SU-DHL-6 (cell line): Measurements from ENCODE around the gene SLC9A9.

Source experiments
- EZH2phosphoT487 ChIP-seq: fragments of 200-600 bp; sonication (generic), shearing (Covaris generic); conservative IDR thresholded peaks from 2 replicates; pipeline ENCODE4 v1.6.1; 2018; ENCODE audit warnings: mild to moderate bottlenecking, antibody characterized with exemption, low read length, moderate library complexity, mixed read lengths
- TF ChIP-seq, protein P1 (sequence below): fragments of 200-600 bp; sonication (generic); IDR thresholded peaks from one replicate; pipeline ENCODE4 v1.5.1; 2017; ENCODE audit warnings: antibody characterized with exemption, mild to moderate bottlenecking, low read length, moderate library complexity; ENCODE audit not compliant: insufficient read depth, poor library complexity, severe bottlenecking

- TF ChIP-seq, protein P1, sequence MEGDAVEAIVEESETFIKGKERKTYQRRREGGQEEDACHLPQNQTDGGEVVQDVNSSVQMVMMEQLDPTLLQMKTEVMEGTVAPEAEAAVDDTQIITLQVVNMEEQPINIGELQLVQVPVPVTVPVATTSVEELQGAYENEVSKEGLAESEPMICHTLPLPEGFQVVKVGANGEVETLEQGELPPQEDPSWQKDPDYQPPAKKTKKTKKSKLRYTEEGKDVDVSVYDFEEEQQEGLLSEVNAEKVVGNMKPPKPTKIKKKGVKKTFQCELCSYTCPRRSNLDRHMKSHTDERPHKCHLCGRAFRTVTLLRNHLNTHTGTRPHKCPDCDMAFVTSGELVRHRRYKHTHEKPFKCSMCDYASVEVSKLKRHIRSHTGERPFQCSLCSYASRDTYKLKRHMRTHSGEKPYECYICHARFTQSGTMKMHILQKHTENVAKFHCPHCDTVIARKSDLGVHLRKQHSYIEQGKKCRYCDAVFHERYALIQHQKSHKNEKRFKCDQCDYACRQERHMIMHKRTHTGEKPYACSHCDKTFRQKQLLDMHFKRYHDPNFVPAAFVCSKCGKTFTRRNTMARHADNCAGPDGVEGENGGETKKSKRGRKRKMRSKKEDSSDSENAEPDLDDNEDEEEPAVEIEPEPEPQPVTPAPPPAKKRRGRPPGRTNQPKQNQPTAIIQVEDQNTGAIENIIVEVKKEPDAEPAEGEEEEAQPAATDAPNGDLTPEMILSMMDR: no peak
- no peak for TF ChIP-seq EZH2phosphoT487
Measured at GRCh38 chr3:143754090-143754489, 94.2 kb downstream of the SLC9A9 start.
